ENCODE data around the gene ADRM1. TPM values are rescaled to one million over a fixed set of nuclear protein-coding genes. Genes with fewer than 3 reads are reported as not detected.

Gene ADRM1
- total RNA-seq, 4 donors from 2014 or later: 41.8 to 126 (median 109) TPM

DNA sequence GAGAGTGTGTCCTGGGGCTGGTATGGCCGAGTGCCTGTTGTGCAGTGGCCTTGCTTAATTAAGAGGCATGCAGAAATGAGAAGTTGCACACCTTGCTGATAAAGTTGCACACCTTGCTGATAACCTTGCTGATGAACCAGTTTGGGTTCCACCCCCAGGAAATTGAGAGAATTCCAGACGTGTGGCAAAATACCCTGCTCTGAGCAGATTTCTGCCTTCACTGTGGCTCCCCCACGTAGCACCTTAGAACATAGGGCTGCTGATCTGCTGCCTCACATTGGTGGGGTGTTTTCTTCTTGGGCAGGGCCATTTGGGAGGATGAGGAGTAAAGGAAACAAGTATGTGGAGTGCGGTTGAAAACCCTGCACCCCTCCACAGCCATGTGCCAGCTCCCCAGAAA lies 22.5 kb upstream of the ADRM1 start:
- peaks cover 0 to 36% (median 6%) of the 10 kb centered on the region in 4 donors for H3K36me3 ChIP-seq
- H3K4me1 ChIP-seq: no peaks in the 10 kb centered on the region
- TF ChIP-seq, protein P1, sequence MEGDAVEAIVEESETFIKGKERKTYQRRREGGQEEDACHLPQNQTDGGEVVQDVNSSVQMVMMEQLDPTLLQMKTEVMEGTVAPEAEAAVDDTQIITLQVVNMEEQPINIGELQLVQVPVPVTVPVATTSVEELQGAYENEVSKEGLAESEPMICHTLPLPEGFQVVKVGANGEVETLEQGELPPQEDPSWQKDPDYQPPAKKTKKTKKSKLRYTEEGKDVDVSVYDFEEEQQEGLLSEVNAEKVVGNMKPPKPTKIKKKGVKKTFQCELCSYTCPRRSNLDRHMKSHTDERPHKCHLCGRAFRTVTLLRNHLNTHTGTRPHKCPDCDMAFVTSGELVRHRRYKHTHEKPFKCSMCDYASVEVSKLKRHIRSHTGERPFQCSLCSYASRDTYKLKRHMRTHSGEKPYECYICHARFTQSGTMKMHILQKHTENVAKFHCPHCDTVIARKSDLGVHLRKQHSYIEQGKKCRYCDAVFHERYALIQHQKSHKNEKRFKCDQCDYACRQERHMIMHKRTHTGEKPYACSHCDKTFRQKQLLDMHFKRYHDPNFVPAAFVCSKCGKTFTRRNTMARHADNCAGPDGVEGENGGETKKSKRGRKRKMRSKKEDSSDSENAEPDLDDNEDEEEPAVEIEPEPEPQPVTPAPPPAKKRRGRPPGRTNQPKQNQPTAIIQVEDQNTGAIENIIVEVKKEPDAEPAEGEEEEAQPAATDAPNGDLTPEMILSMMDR (IDR thresholded peaks at IDR 0.05): no peak
- TF ChIP-seq POLR2AphosphoS5 (IDR thresholded peaks at IDR 0.05) (no peak), EP300 (IDR thresholded peaks at IDR 0.05; ENCODE audit: low read depth) (no peak), POLR2A (IDR thresholded peaks at IDR 0.05) (no peak)
- H3K4me3 ChIP-seq: no peak overlapping the region
- H3K9me3 ChIP-seq: no peaks in the 10 kb centered on the region
- intact Hi-C loops (cut with DNase I; ENCODE audit: low total_unique reads) (no loop called here), in situ Hi-C loops (cut with MboI; ENCODE audit: low pct_ligation_motif_present in 1 of 4, low pct_unique_long_range_greater_than_20kb in 1 of 4, low sequenced_read_pairs in 3 of 4) (no loop called here)
- DNase-seq: no peak
- no peak overlapping the region for H3K27ac ChIP-seq
- no peaks in the 10 kb centered on the region for H3K27me3 ChIP-seq
- 93% methylated on average over 4 of the region's 4 CpGs; no CpG with 5 or more reads in 1 of the 2 donors for WGBS, 2 donors (ENCODE audit: low coverage in 1 of 2)

DNA sequence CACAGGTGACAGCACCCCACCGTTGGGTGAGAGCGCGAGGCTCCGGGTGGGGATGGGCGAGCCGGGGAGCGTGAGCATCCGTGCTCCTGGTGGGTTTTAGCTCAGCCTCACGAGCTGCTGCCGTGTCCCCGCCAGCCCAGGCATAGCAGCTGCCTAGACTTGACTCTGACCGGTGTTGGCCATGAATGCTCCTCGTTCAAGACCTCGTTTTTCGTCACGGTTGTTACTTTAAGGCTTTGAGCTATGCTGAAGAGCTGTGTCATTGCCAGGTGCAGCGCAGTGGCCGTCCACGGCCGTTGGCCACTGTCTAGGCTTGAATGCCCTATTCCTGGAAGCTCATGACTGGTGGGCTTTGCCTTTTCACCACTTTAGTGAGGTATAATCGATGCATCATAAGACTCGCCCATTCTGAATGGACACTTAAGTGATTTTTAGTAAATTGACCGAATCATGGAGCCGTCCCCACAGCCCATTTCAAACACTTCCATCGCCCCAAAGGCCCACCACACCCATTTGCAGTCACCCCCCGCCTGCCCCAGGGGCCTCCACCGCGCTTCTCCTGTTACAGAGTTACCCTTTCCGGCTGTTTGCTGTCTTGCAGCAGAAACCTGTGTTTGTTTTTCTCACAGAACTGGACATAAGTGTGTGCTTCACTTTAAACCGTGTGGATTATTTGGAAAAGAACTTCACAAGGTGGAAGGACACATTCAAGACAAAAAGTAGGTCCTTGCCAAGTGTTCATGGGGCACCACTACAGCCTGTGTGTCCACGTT lies 21.4 kb upstream of the ADRM1 start:
- TF ChIP-seq POLR2A (IDR thresholded peaks at IDR 0.05) (no peak), POLR2AphosphoS5 (IDR thresholded peaks at IDR 0.05) (no peak), EP300 (IDR thresholded peaks at IDR 0.05; ENCODE audit: low read depth) (no peak)
- TF ChIP-seq, protein P1 (IDR thresholded peaks at IDR 0.05): no peak
- Histone ChIP-seq H3K27me3 (no peaks in the 10 kb centered on the region), H3K36me3 (peaks cover 0 to 42% (median 8%) of the 10 kb centered on the region in 4 donors), H3K9me3 (no peaks in the 10 kb centered on the region), H3K4me1 (no peaks in the 10 kb centered on the region), H3K27ac (no peak overlapping the region), H3K4me3 (no peak overlapping the region)
- in situ Hi-C loops (cut with MboI; ENCODE audit: low pct_ligation_motif_present in 1 of 4, low pct_unique_long_range_greater_than_20kb in 1 of 4, low sequenced_read_pairs in 3 of 4) (no loop called here), intact Hi-C loops (cut with DNase I; ENCODE audit: low total_unique reads) (no loop called here)
- 95 to 98% methylated on average over 5 to 31 of the region's 31 CpGs for WGBS, 2 donors (ENCODE audit: low coverage in 1 of 2)
- DNase-seq: no peak

DNA sequence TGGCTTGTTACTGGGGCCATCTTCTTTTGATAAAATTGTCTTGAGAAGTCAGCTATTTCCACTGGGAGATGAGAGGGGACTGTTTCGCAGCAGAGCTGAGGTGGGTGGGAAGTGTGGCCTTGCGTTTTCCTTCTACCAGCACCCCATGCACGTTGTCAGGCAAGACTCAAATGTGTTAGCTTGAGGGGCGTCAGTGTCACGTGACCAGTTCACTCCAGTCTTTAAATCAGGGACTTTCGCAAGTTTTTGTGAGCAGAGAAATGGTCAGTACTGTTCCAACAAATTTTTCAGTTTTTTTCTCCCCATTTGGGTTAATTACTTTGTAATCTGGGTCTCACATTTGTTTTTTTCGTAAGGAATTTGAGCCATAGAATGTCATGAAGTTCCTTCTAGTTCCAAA lies 20.7 kb upstream of the ADRM1 start:
- WGBS, 2 donors (ENCODE audit: low coverage in 1 of 2): 95 to 100% methylated on average over 5 to 7 of the region's 7 CpGs
- no peaks in the 10 kb centered on the region for H3K27me3 ChIP-seq
- peaks cover 0 to 48% (median 11%) of the 10 kb centered on the region in 4 donors for H3K36me3 ChIP-seq
- no peaks in the 10 kb centered on the region for H3K9me3 ChIP-seq
- intact Hi-C loops (cut with DNase I; ENCODE audit: low total_unique reads): no loop called here
- no peak overlapping the region for H3K4me3 ChIP-seq
- H3K27ac ChIP-seq: no peak overlapping the region
- in situ Hi-C loops (cut with MboI; ENCODE audit: low pct_ligation_motif_present in 1 of 4, low pct_unique_long_range_greater_than_20kb in 1 of 4, low sequenced_read_pairs in 3 of 4): no loop called here
- no peak for DNase-seq
- TF ChIP-seq EP300 (IDR thresholded peaks at IDR 0.05; ENCODE audit: low read depth) (no peak), POLR2AphosphoS5 (IDR thresholded peaks at IDR 0.05) (no peak), POLR2A (IDR thresholded peaks at IDR 0.05) (no peak)
- TF ChIP-seq, protein P1 (IDR thresholded peaks at IDR 0.05): no peak
- no peaks in the 10 kb centered on the region for H3K4me1 ChIP-seq

DNA sequence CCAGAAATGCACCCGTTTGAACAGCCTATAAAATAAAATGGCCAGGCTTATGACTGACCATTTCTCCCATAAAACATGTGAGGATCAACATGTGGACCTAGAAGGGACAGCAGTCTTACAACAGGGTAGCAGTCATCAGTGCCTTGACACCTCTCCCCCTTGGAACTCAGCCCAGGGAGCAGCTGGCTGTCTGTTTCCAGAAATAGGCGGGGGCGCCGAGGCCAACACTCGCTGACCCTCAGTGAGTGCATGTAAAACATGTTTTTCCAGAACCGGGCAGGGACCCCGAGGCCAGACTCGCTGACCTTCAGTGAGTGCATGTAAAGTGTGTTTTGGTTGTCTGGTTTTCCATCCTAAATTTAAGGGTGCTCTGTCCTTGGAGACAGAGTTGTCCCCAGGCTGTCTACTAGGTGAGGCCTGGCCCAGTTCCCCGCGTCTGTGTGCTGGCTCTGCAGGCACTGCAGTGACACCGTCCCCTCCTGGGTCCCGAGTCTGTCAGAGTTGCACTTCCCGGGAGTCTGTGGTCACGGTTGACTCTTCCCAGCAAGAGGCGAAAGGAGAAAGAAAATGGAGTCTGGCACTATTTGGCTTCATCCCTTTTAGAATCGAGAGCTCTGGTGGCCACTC lies 19.8 kb upstream of the ADRM1 start:
- no peak for DNase-seq
- no peaks in the 10 kb centered on the region for H3K9me3 ChIP-seq
- H3K36me3 ChIP-seq: peaks cover 0 to 48% (median 14%) of the 10 kb centered on the region in 4 donors
- no peak overlapping the region for H3K27ac ChIP-seq
- H3K4me1 ChIP-seq: no peaks in the 10 kb centered on the region
- TF ChIP-seq EP300 (IDR thresholded peaks at IDR 0.05; ENCODE audit: low read depth): no peak
- no peak for TF ChIP-seq POLR2AphosphoS5 (IDR thresholded peaks at IDR 0.05)
- no peak for TF ChIP-seq POLR2A (IDR thresholded peaks at IDR 0.05)
- WGBS, 2 donors (ENCODE audit: low coverage in 1 of 2): 82% methylated on average over 16 of the region's 16 CpGs; no CpG with 5 or more reads in 1 of the 2 donors
- intact Hi-C loops (cut with DNase I; ENCODE audit: low total_unique reads): no loop called here
- in situ Hi-C loops (cut with MboI; ENCODE audit: low pct_ligation_motif_present in 1 of 4, low pct_unique_long_range_greater_than_20kb in 1 of 4, low sequenced_read_pairs in 3 of 4): no loop called here
- no peak overlapping the region for H3K4me3 ChIP-seq
- H3K27me3 ChIP-seq: no peaks in the 10 kb centered on the region

Measured in transverse colon (tissue), 4 donors.